Smooth muscle cell (in vitro differentiated cells): Measurements from ENCODE around the gene HKDC1. TPM values are rescaled to one million over a fixed set of nuclear protein-coding genes. Genes with fewer than 3 reads are reported as not detected.

Experiments used
- DNase-seq: peaks from one replicate; lab custom pipeline; 2025; ENCODE audit not compliant: unreplicated experiment; lab: John Stamatoyannopoulos, UW
- H2AFZ ChIP-seq: fragments of 200-600 bp; sonication (generic); 2 replicates; pipeline ENCODE4 v1.6.0; 2016; ENCODE audit warnings: antibody characterized with exemption, low read depth, mild to moderate bottlenecking
- H3F3A ChIP-seq: fragments of 200-600 bp; sonication (generic); 2 replicates; pipeline ENCODE4 v1.6.0; 2017; ENCODE audit warnings: antibody characterized with exemption, low read depth
- H3K27ac ChIP-seq: fragments of 200-600 bp; sonication (generic); 2 replicates; pipeline ENCODE4 v1.5.1; 2016; ENCODE audit warnings: low read depth, mild to moderate bottlenecking
- H3K27me3 ChIP-seq: fragments of 200-600 bp; sonication (generic); 2 replicates; pipeline ENCODE4 v1.6.1; 2016; ENCODE audit warnings: low read depth, mild to moderate bottlenecking
- H3K36me3 ChIP-seq: fragments of 200-600 bp; sonication (generic); 2 replicates; pipeline ENCODE4 v1.5.1; 2016; ENCODE audit warnings: low read depth
- H3K4me1 ChIP-seq: fragments of 200-600 bp; sonication (generic); 2 replicates; pipeline ENCODE4 v1.5.1; 2016; ENCODE audit warnings: low read depth
- H3K4me2 ChIP-seq: fragments of 200-600 bp; sonication (generic); 2 replicates; pipeline ENCODE4 v1.6.0; 2016; ENCODE audit warnings: mild to moderate bottlenecking
- H3K4me3 ChIP-seq: fragments of 200-600 bp; sonication (generic); 2 replicates; pipeline ENCODE4 v1.5.1; 2016; ENCODE audit warnings: mild to moderate bottlenecking
- H3K79me2 ChIP-seq: fragments of 200-600 bp; sonication (generic); 2 replicates; pipeline ENCODE4 v1.6.0; 2016; ENCODE audit warnings: low read depth, mild to moderate bottlenecking
- H3K9ac ChIP-seq: fragments of 200-600 bp; sonication (generic); 2 replicates; pipeline ENCODE4 v1.6.0; 2016; ENCODE audit warnings: low read depth
- H3K9me3 ChIP-seq: fragments of 200-600 bp; sonication (generic); replicated peaks from 2 replicates; pipeline ENCODE4 v1.5.1; 2016; ENCODE audit warnings: low read depth
- H4K20me1 ChIP-seq: fragments of 200-600 bp; sonication (generic); 2 replicates; pipeline ENCODE4 v1.6.0; 2016; ENCODE audit warnings: low read depth
- CTCF ChIP-seq: fragments of 200-600 bp; sonication (generic); IDR thresholded peaks from 2 replicates; pipeline ENCODE4 v1.5.1; 2017; ENCODE audit warnings: borderline replicate concordance, mild to moderate bottlenecking, antibody characterized with exemption; ENCODE audit not compliant: insufficient read depth, poor library complexity, severe bottlenecking
- WGBS: methylation state at CpG from one replicate; pipeline ENCODE4 v1.1.7; 2016; ENCODE audit warnings: low lambda C conversion rate; 5-methylcytosine and 5-hydroxymethylcytosine counted together
- polyA plus RNA-seq: library from polyadenylated mRNA; unstranded; fragments of >200 nt; fragmentation: Nextera tagmentation; extraction: Ambion mirVana; gene quantifications from 2 replicates; pipeline ENCODE4 v1.2.1, GENCODE V29; 2016
- total RNA-seq: library from RNA; depleted of rRNA; stranded (reverse); fragments of >200 nt; gene quantifications from 2 replicates; pipeline ENCODE4 v1.2.3, GENCODE V29; 2014

HKDC1 gene
- total and polyA plus RNA-seq, 2 experiments from 2014 or later = 0.09 to 0.27 TPM

- no peaks in the 10 kb centered on the region for H3K9me3 ChIP-seq
- no peaks in the 10 kb centered on the region for H3F3A ChIP-seq
- H2AFZ ChIP-seq = no peak overlapping the region
- TF ChIP-seq CTCF = no peak
- H3K4me2 ChIP-seq = peak overlapping the region; percentile 98
- H3K4me1 ChIP-seq = peaks cover 9% of the 10 kb centered on the region
- peak overlapping the region; percentile 99 for H3K4me3 ChIP-seq
- H4K20me1 ChIP-seq = no peaks in the 10 kb centered on the region
- peak overlapping the region; percentile 100 for H3K9ac ChIP-seq
- no peaks in the 10 kb centered on the region for H3K27me3 ChIP-seq
- H3K36me3 ChIP-seq = no peaks in the 10 kb centered on the region
- H3K27ac ChIP-seq = peak overlapping the region; percentile 96
- H3K79me2 ChIP-seq = peaks cover 49% of the 10 kb centered on the region
- 97% methylated on average over 1 of the region's 1 CpG for WGBS
- no peak for DNase-seq
Observed at GRCh38 chr10:69181433-69181832, 38.7 kb upstream of the HKDC1 start.

- WGBS = 98% methylated on average over 4 of the region's 4 CpGs
- TF ChIP-seq CTCF = no peak
- Histone ChIP-seq H3K27me3 (no peaks in the 10 kb centered on the region), H3K36me3 (no peaks in the 10 kb centered on the region), H3K9me3 (no peaks in the 10 kb centered on the region), H3K4me2 (no peak overlapping the region), H3K27ac (no peak overlapping the region), H3F3A (no peaks in the 10 kb centered on the region), H3K79me2 (peaks cover 49% of the 10 kb centered on the region), H3K4me3 (no peak overlapping the region), H4K20me1 (no peaks in the 10 kb centered on the region), H3K4me1 (peaks cover 9% of the 10 kb centered on the region), H2AFZ (no peak overlapping the region), H3K9ac (no peak overlapping the region)
- DNase-seq = no peak
Observed at GRCh38 chr10:69182005-69182404, 38.1 kb upstream of the HKDC1 start.

GRCh38 chr10:69186524-69186923 lies 33.6 kb upstream of the HKDC1 start:
- no peak for DNase-seq
- Histone ChIP-seq H3F3A (no peaks in the 10 kb centered on the region), H3K27me3 (no peaks in the 10 kb centered on the region), H3K9ac (no peak overlapping the region), H3K4me2 (no peak overlapping the region), H3K79me2 (peaks cover 35% of the 10 kb centered on the region), H3K4me1 (peaks cover 1% of the 10 kb centered on the region), H3K4me3 (no peak overlapping the region), H3K9me3 (no peaks in the 10 kb centered on the region), H2AFZ (no peak overlapping the region), H3K36me3 (peaks cover 6% of the 10 kb centered on the region), H3K27ac (no peak overlapping the region), H4K20me1 (no peaks in the 10 kb centered on the region)
- 93% methylated on average over 1 of the region's 1 CpG for WGBS
- TF ChIP-seq CTCF = no peak

GRCh38 chr10:69201045-69201444 lies 19.1 kb upstream of the HKDC1 start:
- WGBS = 97% methylated on average over 2 of the region's 2 CpGs
- no peak for DNase-seq
- Histone ChIP-seq H3K36me3 (peaks cover 14% of the 10 kb centered on the region), H3F3A (no peaks in the 10 kb centered on the region), H2AFZ (no peak overlapping the region), H3K9me3 (no peaks in the 10 kb centered on the region), H3K27ac (no peak overlapping the region), H3K9ac (no peak overlapping the region), H3K4me3 (no peak overlapping the region), H3K4me1 (no peaks in the 10 kb centered on the region), H4K20me1 (no peaks in the 10 kb centered on the region), H3K4me2 (no peak overlapping the region), H3K27me3 (no peaks in the 10 kb centered on the region), H3K79me2 (no peaks in the 10 kb centered on the region)
- TF ChIP-seq CTCF = no peak
